NT2/D1 (cell line): ENCODE measurements around the gene GPC6.

Experiments used
- DNase-seq: peaks from one replicate; pipeline ENCODE4 v3.0.0-alpha.2; 2011; ENCODE audit warnings: low read depth, low spot score
- H3K27me3 ChIP-seq: 2 replicates; pipeline ENCODE4 v1.6.0; 2011; ENCODE audit warnings: mild to moderate bottlenecking; ENCODE audit not compliant: insufficient read length, insufficient read depth
- H3K36me3 ChIP-seq: 2 replicates; pipeline ENCODE4 v1.6.1; 2011; ENCODE audit warnings: mild to moderate bottlenecking, low read length, mixed read lengths; ENCODE audit not compliant: insufficient read depth, insufficient read length
- H3K4me1 ChIP-seq: 2 replicates; pipeline ENCODE4 v1.5.1; 2011; ENCODE audit not compliant: insufficient read depth, insufficient read length
- H3K4me3 ChIP-seq: 2 replicates; pipeline ENCODE4 v1.5.1; 2011; ENCODE audit warnings: low read depth; ENCODE audit not compliant: insufficient read length
- H3K9ac ChIP-seq: 2 replicates; pipeline ENCODE4 v1.6.0; 2011; ENCODE audit warnings: low read depth; ENCODE audit not compliant: insufficient read length
- H3K9me3 ChIP-seq: 2 replicates; pipeline ENCODE4 v1.5.1; 2011; ENCODE audit warnings: mild to moderate bottlenecking, low read length; ENCODE audit not compliant: insufficient read depth
- SUZ12 ChIP-seq: IDR thresholded peaks from 2 replicates; pipeline ENCODE4 v1.6.1; 2011; ENCODE audit not compliant: insufficient read length, insufficient read depth; ENCODE audit errors: extremely low read depth
- YY1 ChIP-seq: IDR thresholded peaks from 2 replicates; pipeline ENCODE4 v1.6.1; 2011; ENCODE audit not compliant: insufficient read length, insufficient read depth
- ZNF274 ChIP-seq: IDR thresholded peaks from 2 replicates; pipeline ENCODE4 v1.6.1; 2011; ENCODE audit warnings: mild to moderate bottlenecking, low read depth, low read length

Gene GPC6

GRCh38 chr13:94181461-94182107 lies 955.0 kb downstream of the GPC6 start:
- no peak for DNase-seq
- TF ChIP-seq SUZ12 (no peak), YY1 (no peak), ZNF274 (no peak)
- Histone ChIP-seq H3K4me3 (no peak overlapping the region), H3K9me3 (no peaks in the 10 kb centered on the region), H3K27me3 (no peaks in the 10 kb centered on the region), H3K4me1 (no peaks in the 10 kb centered on the region), H3K9ac (no peak overlapping the region), H3K36me3 (no peaks in the 10 kb centered on the region)

GRCh38 chr13:94182185-94182761 lies 955.7 kb downstream of the GPC6 start:
- Histone ChIP-seq H3K4me3 (no peak overlapping the region), H3K9me3 (no peaks in the 10 kb centered on the region), H3K9ac (no peak overlapping the region), H3K27me3 (no peaks in the 10 kb centered on the region), H3K36me3 (no peaks in the 10 kb centered on the region), H3K4me1 (no peaks in the 10 kb centered on the region)
- TF ChIP-seq ZNF274, result no peak
- TF ChIP-seq SUZ12, result no peak
- no peak for TF ChIP-seq YY1
- DNase-seq, result no peak

- H3K36me3 ChIP-seq, result no peaks in the 10 kb centered on the region
- no peak for TF ChIP-seq ZNF274
- H3K4me1 ChIP-seq, result no peaks in the 10 kb centered on the region
- no peak overlapping the region for H3K9ac ChIP-seq
- H3K27me3 ChIP-seq, result no peaks in the 10 kb centered on the region
- H3K4me3 ChIP-seq, result no peak overlapping the region
- DNase-seq, result no peak
- H3K9me3 ChIP-seq, result no peaks in the 10 kb centered on the region
These were observed 959.9 kb downstream of the GPC6 start for GRCh38 chr13:94186470-94186869.

GRCh38 chr13:94188201-94188854 lies 961.7 kb downstream of the GPC6 start:
- Histone ChIP-seq H3K27me3 (no peaks in the 10 kb centered on the region), H3K36me3 (no peaks in the 10 kb centered on the region), H3K4me3 (no peak overlapping the region), H3K4me1 (no peaks in the 10 kb centered on the region), H3K9ac (no peak overlapping the region), H3K9me3 (no peaks in the 10 kb centered on the region)
- DNase-seq, result peak; percentile 18
- TF ChIP-seq YY1 (no peak), ZNF274 (no peak), SUZ12 (no peak)

GRCh38 chr13:94192431-94192975 lies 965.9 kb downstream of the GPC6 start:
- Histone ChIP-seq H3K4me1 (no peaks in the 10 kb centered on the region), H3K27me3 (no peaks in the 10 kb centered on the region), H3K9me3 (no peaks in the 10 kb centered on the region), H3K36me3 (no peaks in the 10 kb centered on the region), H3K9ac (no peak overlapping the region), H3K4me3 (no peak overlapping the region)
- TF ChIP-seq SUZ12, result no peak
- TF ChIP-seq ZNF274, result no peak
- TF ChIP-seq YY1, result no peak
- peak; percentile 33 for DNase-seq

GRCh38 chr13:94195715-94196114 lies 969.1 kb downstream of the GPC6 start:
- Histone ChIP-seq H3K4me3 (no peak overlapping the region), H3K27me3 (no peaks in the 10 kb centered on the region), H3K9ac (no peak overlapping the region), H3K36me3 (no peaks in the 10 kb centered on the region), H3K4me1 (no peaks in the 10 kb centered on the region), H3K9me3 (no peaks in the 10 kb centered on the region)
- TF ChIP-seq YY1 (no peak), ZNF274 (no peak), SUZ12 (no peak)
- no peak for DNase-seq

GRCh38 chr13:94196413-94196812 lies 969.8 kb downstream of the GPC6 start:
- Histone ChIP-seq H3K4me1 (no peaks in the 10 kb centered on the region), H3K27me3 (no peaks in the 10 kb centered on the region), H3K36me3 (no peaks in the 10 kb centered on the region), H3K4me3 (no peak overlapping the region), H3K9me3 (no peaks in the 10 kb centered on the region), H3K9ac (no peak overlapping the region)
- DNase-seq, result no peak
- no peak for TF ChIP-seq ZNF274
